Activated CD4-positive, alpha-beta T cell treated with anti-CD3 and anti-CD28 coated beads, Interleukin-2, amount 50 U/mL, for 48 hours (primary cell): ENCODE data around the gene GLUL.
A peak's percentile ranks its signal among the peaks of the same experiment; 100 is the strongest.

Experiments
- DNase-seq, 2 experiments: peaks; one replicate each; pipeline ENCODE4 v3.0.0-alpha.2; 2020

GLUL gene

DNA sequence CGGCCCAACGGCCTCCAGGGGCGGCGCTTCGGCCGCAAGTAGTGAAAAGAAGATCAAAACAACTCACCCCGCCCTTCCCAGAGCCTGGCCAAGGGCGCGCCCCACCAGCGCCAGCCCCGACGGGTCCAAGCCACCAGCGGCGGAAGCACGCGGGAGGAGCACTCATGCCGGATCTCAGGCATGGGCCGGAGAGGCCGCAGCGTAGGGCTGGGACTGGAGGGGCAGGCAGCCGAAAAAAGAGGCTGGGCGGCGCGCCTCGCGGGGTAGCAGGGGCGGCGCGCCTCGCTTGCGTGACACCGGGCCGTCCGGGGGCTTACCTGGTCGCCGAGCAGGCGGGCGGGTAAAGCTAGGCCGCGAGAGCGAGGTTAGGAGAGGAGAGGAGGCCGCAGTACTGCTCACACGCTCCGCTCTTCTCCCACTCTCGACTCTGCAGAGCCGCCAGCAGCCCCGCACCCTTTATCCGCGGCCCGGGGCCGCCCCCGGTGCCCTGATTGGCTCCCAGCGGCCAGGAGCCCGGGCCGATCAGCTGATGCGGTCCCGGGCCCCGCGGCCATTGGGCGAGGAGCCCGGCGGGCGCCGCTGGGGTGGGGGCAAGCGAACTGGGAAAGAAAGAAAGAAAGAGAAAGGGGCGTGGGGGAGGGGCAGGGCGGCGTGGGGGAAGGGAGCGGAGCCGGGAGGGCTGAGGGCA, at the start of gene GLUL:
GLUL (minus strand) TSS at position 429 of the 688 bp plus-strand sequence. CDS start 3,053 bp downstream, outside the sequence.
- peak; percentile 66 to 73 for DNase-seq

DNA sequence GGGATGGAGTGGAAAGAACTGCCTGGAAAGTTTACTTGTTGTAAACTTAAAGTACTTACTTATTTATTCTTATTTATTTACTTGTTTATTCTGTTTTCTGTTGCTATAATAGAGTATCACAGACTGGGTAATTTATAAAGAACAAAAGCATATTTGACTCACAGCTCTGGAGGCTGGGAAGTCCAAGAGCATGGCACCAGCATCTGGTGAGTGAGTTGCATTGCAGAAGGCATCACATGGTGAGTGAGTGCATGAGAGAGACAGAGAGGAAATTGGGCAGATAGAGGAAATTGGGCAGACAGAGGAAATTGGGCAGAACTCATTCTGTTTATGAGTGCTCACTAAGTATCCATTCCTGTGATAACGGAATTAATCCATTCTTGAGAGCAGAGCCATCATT, 46.7 kb upstream of the GLUL start:
- DNase-seq: no peak

DNA sequence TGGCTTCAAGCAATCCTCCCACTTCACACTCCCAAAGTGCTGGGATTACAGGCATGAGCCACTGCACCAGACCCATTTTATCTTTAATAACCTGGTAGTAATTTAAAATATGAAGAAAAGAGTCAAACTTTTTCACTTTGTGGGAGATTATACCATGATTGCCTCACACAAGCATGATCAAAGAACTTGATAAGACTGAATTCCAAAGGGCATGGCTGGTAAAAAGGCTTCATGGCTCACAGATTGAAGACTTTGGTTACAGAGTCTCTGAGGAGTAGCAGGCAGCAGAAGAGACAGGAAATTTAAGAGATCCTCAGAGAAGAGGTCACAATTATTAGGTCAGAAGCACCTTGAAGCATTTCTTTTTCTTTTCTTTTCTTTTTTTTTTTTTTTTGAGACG, 42.0 kb upstream of the GLUL start:
- DNase-seq: no peak

DNA sequence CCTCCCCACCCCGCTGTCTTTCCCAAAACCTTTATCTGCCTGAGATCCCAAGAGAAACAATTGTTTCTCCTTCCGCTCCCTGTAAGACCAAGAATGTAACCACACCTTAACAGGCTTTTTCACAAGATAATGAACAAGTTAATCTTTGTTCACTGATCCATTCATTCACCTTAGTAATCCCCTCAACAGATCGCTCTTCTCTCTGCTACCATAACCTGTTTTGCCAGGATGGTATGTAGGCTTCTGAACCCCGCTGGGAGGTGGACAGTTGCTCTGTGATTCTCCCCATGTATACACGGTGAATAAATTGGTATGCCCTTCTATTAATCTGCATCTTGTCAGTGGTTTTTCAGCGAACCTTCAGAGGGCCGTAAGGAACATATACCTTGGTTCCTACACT, 39.7 kb upstream of the GLUL start:
- DNase-seq: no peak

DNA sequence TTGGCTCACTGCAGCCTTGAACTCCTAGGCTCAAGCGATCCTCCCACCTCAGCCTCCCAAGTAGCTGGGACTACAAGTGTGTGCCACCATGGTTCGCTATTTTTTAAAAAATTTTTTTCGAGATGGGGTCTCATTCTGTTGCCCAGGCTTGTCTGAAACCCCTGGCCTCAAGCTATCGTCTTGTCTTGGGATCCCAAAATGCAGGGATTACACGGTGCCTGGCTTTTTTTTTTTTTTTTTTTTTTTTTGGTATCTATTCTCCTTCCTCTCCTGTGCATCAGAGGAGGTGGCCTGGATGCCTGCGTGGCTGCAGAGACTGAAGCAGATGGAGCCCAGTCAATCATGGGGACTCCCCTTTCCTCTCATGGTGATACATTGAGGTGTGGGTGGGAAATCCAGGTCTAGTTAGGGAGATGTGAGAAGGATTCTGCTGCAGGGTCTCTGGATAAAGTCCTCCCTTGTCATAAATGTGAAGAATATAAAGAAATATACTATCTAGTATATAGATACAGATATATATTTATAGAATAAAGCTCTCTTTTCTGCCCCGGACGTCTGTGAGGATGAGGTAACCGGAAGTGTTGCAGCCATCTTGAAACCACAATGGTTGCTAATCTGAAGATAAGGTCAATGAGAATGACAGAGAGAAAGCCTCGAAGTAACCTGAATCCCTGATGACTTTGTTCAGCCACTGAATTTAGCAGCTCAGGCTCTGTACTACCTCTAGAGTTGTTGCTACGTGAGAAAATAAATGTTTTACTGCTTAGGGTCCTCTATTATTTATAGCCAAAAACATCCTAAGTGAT, 38.9 kb upstream of the GLUL start:
- peak; percentile 25 to 33 for DNase-seq

DNA sequence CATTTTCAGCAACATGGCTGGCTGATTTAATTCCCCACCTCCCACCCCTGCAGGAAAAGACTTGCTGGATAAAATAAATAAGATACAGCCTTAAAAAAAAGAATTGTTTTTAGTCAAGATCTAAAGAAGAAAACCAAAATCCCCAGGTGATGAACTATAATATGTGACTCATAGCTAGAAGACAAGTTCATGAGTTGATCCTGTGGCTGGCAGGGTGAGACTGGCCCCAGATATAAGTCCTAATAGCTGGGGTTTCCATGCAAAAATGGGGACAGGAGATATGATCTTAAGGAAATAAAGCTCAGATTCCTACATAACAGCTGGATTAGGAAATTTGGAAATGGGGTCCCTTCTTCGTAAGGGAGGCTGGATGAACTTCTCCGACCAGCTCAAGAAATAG, 36.5 kb upstream of the GLUL start:
- no peak for DNase-seq

DNA sequence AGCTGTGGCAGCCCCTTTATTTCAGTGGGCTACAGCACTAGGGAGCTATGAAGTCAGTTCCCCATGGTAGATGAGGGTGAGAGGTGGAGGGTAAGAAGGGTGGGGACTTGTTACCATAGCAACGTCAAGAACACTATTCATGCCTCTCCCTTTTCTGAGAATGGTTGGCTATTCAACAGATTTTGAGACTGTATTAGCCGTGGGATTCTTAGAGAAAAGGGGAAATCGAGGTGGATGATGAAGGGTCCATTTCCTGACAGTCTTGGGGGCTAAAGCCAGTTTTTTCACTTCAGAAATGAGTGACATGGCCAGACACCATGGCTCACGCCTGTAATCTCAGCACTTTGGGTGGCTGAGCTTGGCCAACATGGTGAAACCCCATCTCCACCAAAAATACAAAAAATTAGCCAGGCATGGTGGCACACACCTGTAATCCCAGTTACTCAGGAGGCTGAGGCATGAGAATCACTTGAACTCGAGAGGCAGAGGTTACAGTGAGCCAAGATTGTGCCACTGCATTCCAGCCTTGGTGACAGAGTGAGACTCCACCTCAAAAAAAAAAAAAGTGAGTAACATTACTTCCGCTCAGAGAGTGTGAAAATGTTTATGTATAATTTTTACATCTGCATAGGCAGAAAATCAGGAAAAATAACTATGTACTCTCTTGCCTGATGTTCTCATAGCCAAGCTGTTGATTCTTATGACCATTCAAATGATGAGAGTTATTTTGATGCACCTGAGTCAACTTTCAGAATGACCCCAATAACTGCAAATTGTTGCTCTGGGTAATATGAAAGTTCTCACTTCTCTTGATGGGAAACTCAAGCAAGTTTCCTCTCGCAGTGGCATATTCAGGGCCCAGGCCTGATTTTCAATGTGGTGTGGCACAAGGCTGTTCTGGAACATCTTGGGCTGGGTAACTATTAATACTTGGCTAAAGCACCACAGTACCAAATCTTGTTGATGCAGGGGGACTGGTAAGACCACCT, 35.1 kb upstream of the GLUL start:
- no peak for DNase-seq

DNA sequence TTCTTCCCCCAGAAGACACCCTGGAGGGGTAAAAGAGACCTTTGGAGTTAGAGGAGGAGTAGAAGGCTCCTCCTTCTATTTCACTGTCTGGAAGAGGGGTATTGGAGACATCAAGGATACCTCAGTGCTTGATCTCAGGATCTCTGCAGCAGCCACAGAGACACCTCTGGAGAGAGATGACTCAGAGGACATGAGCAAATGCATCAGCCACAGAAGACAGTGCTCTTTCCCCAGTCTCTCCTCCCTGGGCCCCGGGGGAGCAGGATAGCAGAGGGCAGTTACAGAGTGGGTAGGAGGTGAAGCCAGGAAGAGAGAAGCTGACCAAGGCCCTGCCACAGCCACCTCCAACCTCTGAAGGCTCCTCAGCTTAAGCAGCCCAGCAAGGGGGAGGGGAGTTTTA, 24.2 kb upstream of the GLUL start:
- peak in 1 of 2 experiments; percentile 4 for DNase-seq

DNA sequence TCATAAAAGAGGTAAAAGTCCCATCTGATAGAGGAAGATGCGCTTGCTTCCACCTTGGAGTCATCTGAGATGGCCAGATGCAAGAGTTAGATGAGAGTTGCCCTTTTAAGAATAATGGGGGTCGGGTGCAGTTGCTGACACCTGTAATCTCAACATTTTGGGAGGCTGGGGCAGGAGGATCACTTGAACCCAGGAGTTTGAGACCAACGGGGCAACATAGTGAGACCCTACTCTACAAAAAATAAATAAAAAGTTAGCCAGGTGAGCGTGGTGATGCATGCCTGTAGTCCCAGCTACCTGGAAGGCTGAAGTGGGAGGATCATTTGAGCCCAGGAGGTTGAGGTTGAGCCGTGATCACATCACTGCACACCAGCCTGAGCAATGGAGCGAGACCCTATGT, 22.4 kb upstream of the GLUL start:
- DNase-seq: no peak

DNA sequence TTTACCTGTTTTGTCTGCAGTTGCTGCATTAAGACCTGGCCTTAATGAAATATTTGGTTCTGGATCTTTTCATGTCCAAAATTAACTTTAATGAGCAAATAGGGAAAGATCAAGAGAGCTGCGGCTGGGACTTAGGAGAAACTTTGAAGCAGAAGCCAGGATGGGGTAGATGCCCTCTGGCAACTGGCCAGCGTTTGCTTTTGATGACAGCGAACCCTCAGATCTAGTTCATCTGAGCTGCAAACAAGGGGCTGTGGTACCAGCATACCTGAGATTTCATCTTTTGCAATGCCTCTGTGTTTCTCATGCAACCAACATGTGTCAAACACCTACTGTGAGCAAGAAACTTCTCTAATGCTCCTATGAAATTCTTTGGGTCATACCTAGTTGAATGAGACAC, 21.9 kb upstream of the GLUL start:
- no peak for DNase-seq

DNA sequence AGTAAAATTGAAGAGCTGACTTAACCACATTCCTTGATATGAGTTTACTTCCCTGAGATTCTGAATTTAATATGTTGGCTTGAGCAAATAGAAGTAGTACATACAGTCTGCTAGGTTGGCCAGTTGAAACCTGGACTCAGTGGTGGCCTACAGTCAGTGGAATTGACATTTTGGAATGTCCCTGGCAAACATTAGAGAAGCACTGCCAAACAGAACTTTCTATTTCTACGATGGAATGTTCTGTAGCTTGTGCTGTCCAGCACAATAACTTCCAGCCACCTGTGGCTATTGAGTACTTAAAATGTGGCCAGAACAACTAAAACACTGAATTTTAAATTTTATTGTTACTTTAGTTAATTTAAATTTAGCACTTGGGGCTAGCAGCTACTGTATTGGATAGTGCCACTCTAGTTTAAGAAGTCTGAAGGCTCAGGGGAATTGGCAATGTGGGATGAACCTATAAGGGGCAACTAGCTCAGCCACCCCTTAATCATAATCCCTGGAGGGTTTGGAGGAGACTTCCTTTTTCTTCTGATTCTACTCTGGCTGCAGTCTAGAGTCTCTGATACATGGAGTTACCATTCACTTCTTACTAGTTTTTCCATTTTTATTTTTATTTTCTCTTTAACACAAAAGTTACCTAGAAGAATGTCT, 19.2 kb upstream of the GLUL start:
- DNase-seq: no peak

DNA sequence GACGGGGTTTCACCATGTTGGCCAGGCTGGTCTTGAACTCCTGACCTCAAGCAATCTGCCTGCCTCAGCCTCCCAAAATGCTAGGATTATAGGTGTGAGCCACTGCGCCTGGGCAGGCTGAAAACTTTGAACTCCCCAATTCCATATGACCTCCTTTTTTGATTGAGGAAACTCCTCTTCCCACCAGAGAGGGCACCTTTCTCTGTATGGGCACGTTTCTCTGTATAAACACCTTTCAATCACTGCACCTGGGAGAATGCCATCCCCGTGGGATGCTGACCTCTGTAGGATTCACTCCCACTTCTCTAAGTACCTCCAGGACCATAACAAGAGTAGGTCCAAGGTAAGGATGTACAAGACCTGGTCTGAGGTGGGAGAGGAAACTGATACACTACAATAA, 18.5 kb upstream of the GLUL start:
- DNase-seq: no peak

DNA sequence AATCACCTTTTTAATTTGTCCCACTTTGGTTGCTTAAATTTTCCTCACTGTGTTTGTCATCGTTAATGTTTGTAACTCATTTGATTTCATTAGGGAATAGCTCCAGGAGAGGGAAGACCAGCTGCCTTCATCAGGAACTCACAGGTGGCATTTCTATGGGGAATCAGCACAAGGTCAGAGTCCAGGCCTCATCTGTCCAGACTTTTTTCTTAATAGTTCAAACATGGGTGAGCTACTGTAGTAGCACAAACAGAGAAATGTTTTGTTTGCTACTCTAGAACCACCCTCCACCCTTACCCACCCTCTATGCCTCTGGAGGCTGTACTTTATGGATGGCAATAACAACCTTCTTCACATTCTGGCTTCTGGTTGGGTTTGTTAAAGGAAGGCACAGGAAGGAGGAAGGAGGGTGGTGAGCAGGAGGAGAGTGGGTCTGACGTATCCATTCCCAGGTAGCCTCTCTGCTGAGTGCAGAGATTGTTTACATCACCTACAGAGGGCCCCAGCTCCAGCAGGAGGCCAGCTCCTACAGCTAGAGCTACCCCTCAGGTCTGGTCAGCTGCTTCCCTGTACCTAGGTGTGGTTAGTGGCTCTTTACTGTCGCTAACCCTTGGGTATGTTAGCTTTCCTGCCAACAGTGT, 17.0 kb upstream of the GLUL start:
- DNase-seq: no peak

DNA sequence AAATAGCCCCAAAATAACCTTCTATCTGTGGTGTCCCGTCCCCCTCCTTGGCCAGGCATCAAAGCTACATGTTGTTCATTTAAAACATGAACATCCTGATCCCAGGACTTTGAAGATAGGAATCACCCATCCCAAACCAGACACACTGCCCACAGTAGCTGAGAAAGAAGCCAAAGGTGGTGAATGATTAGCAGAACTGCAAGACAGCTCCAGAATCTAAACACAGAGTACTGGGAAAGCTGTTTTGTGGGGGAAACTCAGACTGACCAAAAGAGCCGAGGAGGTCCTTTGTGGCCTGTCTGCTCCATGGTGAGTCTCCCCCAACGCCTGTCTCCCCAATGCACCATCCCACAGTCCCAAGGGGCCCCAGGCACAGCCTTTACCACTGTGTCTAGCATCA, 16.1 kb upstream of the GLUL start:
- no peak for DNase-seq

DNA sequence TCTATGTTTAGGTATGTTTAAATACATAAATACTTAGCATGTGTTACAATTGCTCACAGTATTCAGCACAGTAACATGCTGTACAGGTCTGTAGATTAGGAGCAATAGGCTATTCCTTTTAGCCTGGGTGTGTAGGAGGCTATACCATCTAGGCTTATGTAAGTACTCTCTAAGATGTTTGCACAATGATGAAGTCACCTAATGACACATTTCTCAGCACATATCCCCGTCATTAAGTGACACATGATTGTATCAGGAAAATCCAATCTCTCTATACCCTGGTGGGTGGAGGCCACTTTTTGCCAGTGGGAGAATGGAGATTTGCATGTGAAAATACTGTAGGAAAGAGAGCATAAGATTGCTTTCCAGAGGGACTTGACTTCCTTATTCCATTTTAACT, 14.4 kb upstream of the GLUL start:
- no peak for DNase-seq

DNA sequence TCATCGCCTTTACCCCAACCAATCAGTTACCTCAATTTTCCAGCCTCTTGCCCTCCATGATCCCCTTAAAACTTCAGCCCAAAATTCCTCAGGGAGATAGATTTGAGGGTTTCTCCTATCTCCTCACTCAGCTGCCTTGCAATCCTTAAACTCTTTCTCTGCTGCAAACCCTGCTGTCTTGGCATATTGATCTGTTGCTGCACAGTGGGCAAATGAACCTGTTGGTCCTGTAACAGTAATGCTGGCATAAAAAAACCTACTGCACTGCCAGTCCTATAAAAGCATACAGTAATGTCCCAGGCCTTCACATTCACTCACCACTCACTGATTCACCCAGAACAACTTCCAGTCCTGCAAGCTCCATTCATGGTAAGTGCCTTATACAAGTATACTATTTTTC, 14.0 kb upstream of the GLUL start:
- no peak for DNase-seq

DNA sequence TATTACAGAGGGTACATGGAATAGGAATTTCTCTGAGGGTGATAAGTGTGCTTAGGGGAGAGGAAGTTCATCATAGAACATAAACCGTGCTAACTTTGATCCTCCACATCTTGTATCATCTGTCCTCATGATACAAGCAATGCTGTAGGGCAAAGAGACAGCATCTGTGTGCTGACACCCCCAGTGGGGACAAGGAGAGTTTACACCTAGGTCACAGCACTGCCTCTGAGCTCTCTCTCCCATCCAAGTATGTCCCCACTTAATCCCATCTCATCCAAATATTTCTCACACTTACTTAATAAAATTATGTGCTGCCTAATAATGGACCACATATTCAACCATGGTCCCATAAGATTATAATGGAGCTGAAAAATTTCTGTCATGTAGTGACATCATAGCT, 13.2 kb upstream of the GLUL start:
- no peak for DNase-seq

DNA sequence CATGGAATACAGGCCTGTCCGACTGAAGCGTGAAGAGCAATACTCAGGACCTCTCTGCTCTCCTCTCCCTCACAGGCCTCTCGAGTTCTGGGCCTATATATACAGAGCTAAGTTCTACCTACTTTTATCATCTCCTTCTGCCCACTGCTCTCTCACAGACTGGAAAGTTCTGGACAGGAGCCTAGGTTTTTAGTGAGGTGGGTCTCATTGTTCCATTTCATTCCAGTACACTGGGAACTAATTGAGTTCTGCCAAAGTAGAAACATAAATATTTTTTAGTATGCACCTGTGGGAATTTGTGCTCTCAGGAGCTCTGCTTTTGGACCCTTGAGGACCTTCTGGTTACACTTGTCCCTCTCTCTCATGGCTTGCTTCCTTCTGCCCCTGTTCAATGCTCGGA, 9.0 kb upstream of the GLUL start, which contains the start of gene TEDDM1:
TEDDM1 (minus strand) TSS at position 101 of the 400 bp plus-strand sequence. CDS start 182 bp downstream, outside the sequence.
- no peak for DNase-seq

DNA sequence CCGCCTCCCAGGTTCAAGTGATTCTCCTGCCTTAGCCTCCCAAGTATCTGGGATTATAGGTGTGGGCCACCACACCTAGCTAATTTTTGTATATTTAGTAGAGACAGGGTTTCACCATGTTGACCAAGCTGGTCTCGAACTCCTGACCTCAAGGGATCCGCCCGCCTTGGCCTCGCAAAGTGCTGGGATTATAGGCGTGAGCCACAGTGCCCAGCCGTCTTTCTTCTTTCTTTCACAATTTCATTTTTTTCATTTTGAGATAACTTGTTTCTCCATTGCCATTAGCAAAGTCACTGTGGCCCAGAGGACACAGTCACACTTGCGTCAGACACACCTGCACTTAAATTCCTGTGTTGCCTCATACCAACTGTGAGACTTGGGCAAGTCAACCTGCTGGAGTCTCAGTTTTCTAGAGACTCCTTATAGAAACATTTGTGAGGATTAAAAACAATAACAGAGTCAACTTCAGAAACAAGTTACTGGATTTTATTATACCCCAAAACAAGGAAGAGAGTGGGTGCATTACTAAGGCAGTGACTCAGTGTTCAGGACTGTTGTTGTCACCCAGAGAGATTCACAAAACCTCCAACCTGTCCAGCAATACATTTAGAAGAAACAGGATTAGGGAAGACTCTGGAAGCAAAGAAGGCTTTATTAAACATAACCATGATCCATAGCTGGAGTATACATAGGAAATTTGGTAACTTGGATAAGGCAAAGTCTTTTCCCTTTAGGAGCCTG, 6.2 kb upstream of the GLUL start:
- DNase-seq: no peak

DNA sequence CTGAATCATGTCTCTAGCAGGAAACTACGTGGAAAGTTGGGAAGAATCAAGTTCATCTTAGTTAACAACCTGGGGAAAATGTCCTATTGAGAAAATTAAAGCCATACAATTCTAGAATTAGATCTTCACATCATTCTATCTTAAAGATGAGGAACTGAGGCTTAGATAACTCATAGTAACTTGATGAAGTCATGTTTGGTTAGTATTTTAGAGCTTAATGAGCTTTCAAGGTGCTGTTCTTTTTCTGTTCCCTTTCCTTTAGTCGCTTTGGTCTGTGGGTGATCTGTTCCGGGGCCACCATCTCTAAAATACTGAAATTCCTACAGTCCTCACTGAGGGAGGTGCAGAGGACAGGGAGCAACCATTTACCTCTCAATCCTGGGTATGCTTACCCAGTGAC, 4.3 kb upstream of the GLUL start:
- no peak for DNase-seq

DNA sequence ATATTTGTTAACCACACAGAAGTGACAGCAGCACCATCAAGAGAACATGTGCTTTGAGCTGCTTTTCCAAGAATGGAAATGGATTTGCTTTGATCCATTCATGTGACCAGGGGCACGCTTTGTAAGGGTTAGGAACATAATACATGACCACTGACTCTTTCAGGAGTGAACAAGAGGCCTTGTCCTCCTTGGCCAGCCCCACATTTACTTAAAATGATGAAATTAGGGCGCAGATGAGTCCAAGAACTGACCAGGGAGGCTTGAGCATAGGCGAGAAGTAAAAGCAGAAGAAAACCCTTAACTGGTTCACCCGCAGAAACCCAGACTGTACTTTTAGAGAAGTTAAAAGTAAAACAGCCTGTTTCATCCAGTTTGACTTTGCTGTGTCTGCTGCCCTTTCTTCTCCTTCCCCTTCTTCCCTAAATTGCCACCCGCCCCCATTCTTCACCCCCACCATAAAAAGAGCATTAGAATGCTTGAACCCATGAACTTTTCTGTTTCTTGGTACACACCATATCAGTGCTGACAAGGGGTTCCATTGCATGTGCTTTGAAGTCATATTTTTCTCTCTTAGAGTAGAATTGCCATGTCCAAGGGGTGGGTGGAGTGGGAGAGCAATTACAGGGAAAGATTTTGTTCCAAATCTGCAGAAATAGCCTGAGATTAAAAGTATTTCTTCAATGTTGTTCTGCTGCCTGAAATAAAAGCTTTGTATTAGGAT, 2.6 kb upstream of the GLUL start:
- no peak for DNase-seq
